SK-MEL-5 (cell line): ENCODE results near the gene NPBWR2. TPM values are rescaled to one million over a fixed set of nuclear protein-coding genes. Genes with fewer than 3 reads are reported as not detected.

Experiments used
- DNase-seq: peaks from one replicate; pipeline ENCODE4 v3.0.0-alpha.2; 2016; ENCODE audit warnings: low read depth, low spot score
- in situ Hi-C: cut with HindIII; loops from 2 replicates; pipeline ENCODE4 v1.10.0; 2016; ENCODE audit warnings: low sequenced_read_pairs, high pct_unique_total_duplicates, low pct_unique_long_range_greater_than_20kb
- total RNA-seq: library from RNA; depleted of rRNA; stranded (reverse); fragments of >200 nt; shearing (Covaris generic); gene quantifications from 2 replicates; pipeline ENCODE4 v1.2.3, GENCODE V29; 2014

Gene NPBWR2
- total RNA-seq, 1 experiment from 2014 or later = not detected

GRCh38 chr20:64109831-64110391 is 2.5 kb upstream of the NPBWR2 start:
- no peak for DNase-seq

DNA sequence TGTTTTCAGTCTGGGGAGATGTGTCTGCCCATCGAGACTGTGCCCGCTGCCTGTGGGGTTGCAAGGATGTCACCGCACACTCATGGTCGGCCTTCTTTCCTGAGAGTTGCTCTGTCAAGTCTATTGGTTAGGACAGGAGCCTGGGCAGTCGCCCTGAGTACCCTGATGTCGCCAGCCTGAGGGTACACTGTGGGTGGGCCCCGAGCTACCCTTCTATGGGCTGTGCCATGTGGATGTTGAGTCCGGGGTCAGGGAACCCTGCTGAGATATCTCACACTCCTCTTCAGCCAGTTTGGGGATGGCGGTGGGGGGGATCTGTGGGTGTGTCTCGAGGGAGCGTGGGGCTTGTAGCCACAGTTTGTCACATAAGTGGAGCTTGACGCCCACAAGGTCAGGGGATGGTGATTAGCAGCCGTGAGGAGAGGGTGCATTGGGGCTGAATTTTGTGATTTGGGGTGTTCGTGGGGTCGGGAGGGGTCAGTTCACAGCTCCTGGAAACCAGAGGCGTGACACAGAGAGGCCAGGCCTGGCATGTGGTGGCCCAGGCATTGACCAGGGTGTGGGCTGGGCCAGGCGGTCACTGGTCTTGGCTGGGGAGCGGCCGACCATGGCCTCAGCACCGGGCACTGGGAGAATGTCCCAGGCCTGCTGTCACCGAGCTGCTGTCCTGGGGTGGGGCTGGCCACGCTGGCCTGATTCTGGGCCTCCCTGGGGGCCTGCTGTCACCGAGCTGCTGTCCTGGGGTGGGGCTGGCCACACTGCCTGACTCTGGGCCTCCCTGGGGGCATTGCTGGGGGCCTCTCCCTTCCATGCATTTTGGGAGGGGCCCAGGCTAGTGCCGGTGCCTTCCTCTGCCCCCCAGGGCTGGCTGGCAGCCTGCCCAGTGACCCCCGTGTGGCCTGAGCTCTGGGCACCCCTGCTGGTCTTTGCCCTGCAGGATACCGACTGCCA is 1.6 kb upstream of the NPBWR2 start:
- DNase-seq = no peak
- in situ Hi-C loops = no loop called here

More at GRCh38 chr20:64109831-64110391, 2.5 kb upstream of the NPBWR2 start:
- in situ Hi-C loops = no loop called here

GRCh38 chr20:64107736-64108457 is 532 bp upstream of the NPBWR2 start:
- in situ Hi-C loops = no loop called here
- DNase-seq = no peak

- no peak for DNase-seq
- in situ Hi-C loops = no loop called here
These were observed 867 bp downstream of the NPBWR2 start for GRCh38 chr20:64106435-64106961.

DNA sequence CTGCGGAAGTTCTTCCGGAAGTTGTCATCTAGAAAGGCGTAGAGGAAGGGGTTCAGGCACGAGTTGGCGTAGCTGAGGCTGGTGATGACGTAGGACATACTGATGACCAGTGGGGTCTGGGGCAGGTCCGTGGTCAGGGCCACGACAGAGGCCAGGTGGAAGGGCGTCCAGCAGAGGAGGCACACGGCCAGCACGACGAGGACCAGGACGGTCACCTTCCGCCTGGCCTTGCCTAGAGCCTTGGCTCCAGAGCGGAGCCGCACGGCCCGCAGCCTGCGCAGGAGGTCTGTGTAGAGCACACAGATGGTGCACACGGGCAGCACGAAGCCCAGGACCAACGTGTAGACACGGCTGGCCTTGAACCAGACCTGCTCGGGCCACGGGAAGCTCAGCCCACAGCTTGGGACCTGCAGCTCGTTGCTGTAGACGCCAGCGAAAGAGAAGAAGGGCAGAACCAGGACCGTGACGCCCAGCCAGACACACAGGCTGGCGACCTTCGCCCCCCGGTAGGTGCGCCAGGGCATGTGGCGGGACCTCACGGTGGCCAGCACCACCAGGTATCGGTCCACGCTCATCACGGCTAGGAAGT is 1.4 kb downstream of the NPBWR2 start:
- no peak for DNase-seq
- in situ Hi-C loops = no loop called here

DNA sequence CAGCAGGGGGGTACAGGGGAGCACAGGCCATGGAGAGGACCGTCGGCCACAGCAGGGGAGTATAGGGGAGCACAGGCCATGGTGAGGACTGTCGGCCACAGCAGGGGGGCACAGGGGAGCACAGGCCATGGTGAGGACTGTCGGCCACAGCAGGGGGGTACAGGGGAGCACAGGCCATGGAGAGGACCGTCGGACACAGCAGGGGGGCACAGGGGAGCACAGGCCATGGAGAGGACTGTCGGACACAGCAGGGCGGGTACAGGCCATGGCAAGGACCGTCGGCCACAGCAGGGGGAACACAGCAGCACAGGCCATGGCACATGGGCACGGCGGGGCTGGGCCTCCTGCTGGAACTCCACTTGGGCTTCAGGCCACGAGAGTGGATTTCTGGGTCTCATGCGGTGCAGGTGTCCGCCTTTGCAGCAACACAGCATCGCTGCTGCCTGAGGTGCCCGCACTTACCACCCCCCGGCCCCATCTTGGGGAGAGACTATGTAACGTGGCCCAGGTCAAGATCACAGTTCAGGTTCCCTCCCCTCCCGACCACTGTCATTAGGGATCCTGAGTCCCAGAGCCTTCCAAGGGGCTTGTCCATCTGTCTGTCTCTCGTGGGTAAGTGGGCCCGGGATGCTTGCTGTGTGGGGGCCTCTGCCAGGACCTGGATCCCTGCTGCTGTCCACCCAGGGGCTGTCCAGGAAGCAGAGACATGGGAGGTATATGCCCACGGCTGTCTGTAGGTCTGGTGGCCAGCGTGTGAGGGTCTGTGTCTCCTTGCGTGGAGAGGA is 2.5 kb downstream of the NPBWR2 start:
- DNase-seq = no peak
- in situ Hi-C loops = no loop called here

DNA sequence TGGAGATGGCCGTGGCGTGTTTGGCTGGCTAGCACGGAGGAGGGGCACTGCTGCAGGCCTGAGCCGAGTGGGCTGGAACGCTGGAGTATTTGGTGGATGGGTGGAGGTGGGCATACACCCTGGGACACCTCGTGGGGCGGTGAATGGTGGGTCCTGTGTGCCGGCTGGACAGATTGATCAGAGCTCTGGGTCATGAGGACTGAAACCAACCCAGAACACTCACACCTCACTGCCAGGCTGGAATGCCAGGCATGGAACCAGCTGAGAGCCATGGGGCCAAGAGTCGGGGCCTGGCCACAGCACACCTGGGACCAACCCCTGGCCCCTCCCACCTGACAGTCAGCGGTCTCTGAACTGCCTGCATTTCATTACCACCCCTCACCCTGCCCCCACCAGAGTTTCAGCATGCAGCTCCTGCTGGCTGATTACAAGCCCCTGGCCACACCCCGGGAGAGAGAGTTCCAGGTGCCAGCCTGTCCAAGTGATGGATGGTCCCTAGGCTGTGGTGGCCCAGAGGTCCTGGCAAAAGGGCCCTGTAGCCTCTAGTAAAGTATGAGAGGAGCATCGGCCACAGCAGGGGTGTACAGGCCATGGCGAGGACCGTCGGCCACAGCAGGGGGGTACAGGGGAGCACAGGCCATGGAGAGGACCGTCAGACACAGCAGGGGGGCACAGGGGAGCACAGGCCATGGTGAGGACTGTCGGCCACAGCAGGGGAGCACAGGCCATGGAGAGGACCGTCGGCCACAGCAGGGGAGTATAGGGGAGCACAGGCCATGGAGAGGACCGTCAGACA is 3.3 kb downstream of the NPBWR2 start:
- in situ Hi-C loops = no loop called here
- DNase-seq = no peak

GRCh38 chr20:64102647-64103354 is 4.6 kb downstream of the NPBWR2 start:
- no peak for DNase-seq
- in situ Hi-C loops = no loop called here

- in situ Hi-C loops = no loop called here
- peak; percentile 51 for DNase-seq
These were observed 5.4 kb downstream of the NPBWR2 start for GRCh38 chr20:64101731-64102621.

- in situ Hi-C loops = no loop called here
- no peak for DNase-seq
These were observed 6.2 kb downstream of the NPBWR2 start for GRCh38 chr20:64100946-64101688.

DNA sequence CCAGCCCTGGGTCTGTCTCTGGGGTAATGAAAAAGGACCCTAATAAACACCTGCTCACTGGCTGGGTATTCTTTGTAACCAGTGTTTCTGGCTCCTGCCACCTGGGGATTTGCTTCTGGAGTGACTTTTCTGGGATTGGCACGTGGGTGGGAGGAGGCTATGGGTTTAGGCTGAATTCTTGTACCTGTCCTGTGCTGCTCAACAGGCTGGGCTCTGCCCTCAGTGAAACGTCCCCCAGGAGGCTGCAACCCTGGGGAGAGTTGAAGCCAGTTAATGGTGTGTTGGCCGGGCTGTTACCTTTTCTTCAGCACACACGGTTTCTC is 6.8 kb downstream of the NPBWR2 start:
- no peak for DNase-seq
- in situ Hi-C loops = no loop called here

- DNase-seq = no peak
- in situ Hi-C loops = no loop called here
These were observed 7.3 kb downstream of the NPBWR2 start for GRCh38 chr20:64099880-64100565.

GRCh38 chr20:64099086-64099786 is 8.1 kb downstream of the NPBWR2 start:
- in situ Hi-C loops = no loop called here
- no peak for DNase-seq
